OCI-LY1 (cell line): ENCODE measurements around the gene ADAM17.

Source experiments
- H2AFZ ChIP-seq: fragments of 200-600 bp; sonication (generic), shearing (Covaris generic); 2 replicates; pipeline ENCODE4 v1.6.0; 2014; ENCODE audit warnings: antibody characterized with exemption, mild to moderate bottlenecking, low read length
- H3F3A ChIP-seq: fragments of 200-600 bp; sonication (generic), shearing (Covaris generic); 2 replicates; pipeline ENCODE4 v1.6.0; 2014; ENCODE audit warnings: mild to moderate bottlenecking, antibody characterized with exemption, low read length, moderate library complexity; ENCODE audit not compliant: insufficient read depth
- H3K27ac ChIP-seq: fragments of 200-600 bp; sonication (generic); 2 replicates; pipeline ENCODE4 v1.5.1; 2014; ENCODE audit warnings: low read length, mixed run types, mild to moderate bottlenecking, low read depth; ENCODE audit not compliant: poor library complexity, severe bottlenecking
- H3K27me3 ChIP-seq: fragments of 200-600 bp; sonication (generic); 2 replicates; pipeline ENCODE4 v1.6.0; 2014; ENCODE audit warnings: antibody characterized with exemption, mild to moderate bottlenecking, low read length, moderate library complexity; ENCODE audit not compliant: insufficient read depth
- H3K36me3 ChIP-seq: fragments of 200-600 bp; sonication (generic); 2 replicates; pipeline ENCODE4 v1.6.1; 2014; ENCODE audit warnings: mild to moderate bottlenecking, antibody characterized with exemption, low read length, moderate library complexity, mixed read lengths; ENCODE audit not compliant: insufficient read depth
- H3K4me1 ChIP-seq: fragments of 200-600 bp; sonication (generic); 2 replicates; pipeline ENCODE4 v1.5.1; 2014; ENCODE audit warnings: mild to moderate bottlenecking, low read length, moderate library complexity; ENCODE audit not compliant: insufficient read depth, severe bottlenecking
- H3K4me2 ChIP-seq: fragments of 200-600 bp; sonication (generic), shearing (Covaris generic); 2 replicates; pipeline ENCODE4 v1.6.1; 2014; ENCODE audit warnings: low read length
- H3K4me3 ChIP-seq: fragments of 200-600 bp; sonication (generic); 2 replicates; pipeline ENCODE4 v1.5.1; 2014; ENCODE audit warnings: low read length, low read depth, mild to moderate bottlenecking, mixed read lengths; ENCODE audit not compliant: poor library complexity, severe bottlenecking
- H3K79me2 ChIP-seq: fragments of 200-600 bp; shearing (Covaris generic); 2 replicates; pipeline ENCODE4 v1.6.1; 2016; ENCODE audit warnings: mixed run types, low read length, mixed read lengths; ENCODE audit not compliant: insufficient read depth
- H3K9ac ChIP-seq: fragments of 200-600 bp; sonication (generic), shearing (Covaris generic); 2 replicates; pipeline ENCODE4 v1.6.1; 2014; ENCODE audit warnings: mild to moderate bottlenecking, low read length, mixed read lengths
- H3K9me2 ChIP-seq: fragments of 200-600 bp; sonication (generic), shearing (Covaris generic); 2 replicates; pipeline ENCODE4 v1.6.1; 2014; ENCODE audit warnings: low read depth, mild to moderate bottlenecking, low read length, mixed read lengths
- H3K9me3 ChIP-seq: fragments of 200-600 bp; shearing (Covaris generic); 2 replicates; pipeline ENCODE4 v1.6.1; 2014; ENCODE audit warnings: low read length, mixed read lengths
- H4K20me1 ChIP-seq: fragments of 200-600 bp; sonication (generic), shearing (Covaris generic); 2 replicates; pipeline ENCODE4 v1.6.0; 2016; ENCODE audit warnings: mild to moderate bottlenecking, low read length; ENCODE audit not compliant: insufficient read depth
- CTCF ChIP-seq: fragments of 200-600 bp; sonication (generic), shearing (Covaris generic); IDR thresholded peaks from 2 replicates; pipeline ENCODE4 v1.5.1; 2017; ENCODE audit warnings: mild to moderate bottlenecking, antibody characterized with exemption, low read length, moderate library complexity, mixed read lengths
- EZH2 ChIP-seq: fragments of 200-600 bp; sonication (generic), shearing (Covaris generic); IDR thresholded peaks from 2 replicates; pipeline ENCODE4 v1.8.0; 2017; ENCODE audit warnings: borderline replicate concordance, mixed run types, mild to moderate bottlenecking, antibody characterized with exemption, low read length, moderate library complexity, mixed read lengths

ADAM17 gene

GRCh38 chr2:9466147-9466683 lies 89.4 kb downstream of the ADAM17 start:
- Histone ChIP-seq H3K4me3 (no peak overlapping the region), H3K36me3 (peaks cover 70% of the 10 kb centered on the region), H3K9me2 (no peaks in the 10 kb centered on the region), H4K20me1 (no peaks in the 10 kb centered on the region), H3K27me3 (no peaks in the 10 kb centered on the region), H3K4me2 (no peak overlapping the region), H3K27ac (no peak overlapping the region), H2AFZ (no peak overlapping the region), H3F3A (no peaks in the 10 kb centered on the region), H3K9me3 (no peaks in the 10 kb centered on the region), H3K79me2 (no peaks in the 10 kb centered on the region), H3K4me1 (no peaks in the 10 kb centered on the region), H3K9ac (no peak overlapping the region)
- TF ChIP-seq CTCF: no peak
- TF ChIP-seq EZH2: no peak

GRCh38 chr2:9465170-9465569 lies 90.5 kb downstream of the ADAM17 start:
- Histone ChIP-seq H3F3A (no peaks in the 10 kb centered on the region), H3K4me1 (no peaks in the 10 kb centered on the region), H3K4me3 (no peak overlapping the region), H3K9me2 (no peaks in the 10 kb centered on the region), H3K27ac (no peak overlapping the region), H3K27me3 (no peaks in the 10 kb centered on the region), H3K9me3 (no peaks in the 10 kb centered on the region), H3K4me2 (no peak overlapping the region), H3K36me3 (peaks cover 72% of the 10 kb centered on the region), H3K79me2 (no peaks in the 10 kb centered on the region), H4K20me1 (no peaks in the 10 kb centered on the region), H3K9ac (no peak overlapping the region), H2AFZ (no peak overlapping the region)
- TF ChIP-seq EZH2 (no peak), CTCF (no peak)

GRCh38 chr2:9463698-9464034 lies 92.0 kb downstream of the ADAM17 start:
- H3K36me3 ChIP-seq: peaks cover 75% of the 10 kb centered on the region
- no peaks in the 10 kb centered on the region for H3F3A ChIP-seq
- no peaks in the 10 kb centered on the region for H3K79me2 ChIP-seq
- no peak overlapping the region for H3K4me2 ChIP-seq
- no peaks in the 10 kb centered on the region for H3K9me2 ChIP-seq
- no peak overlapping the region for H3K9ac ChIP-seq
- no peaks in the 10 kb centered on the region for H3K27me3 ChIP-seq
- H4K20me1 ChIP-seq: no peaks in the 10 kb centered on the region
- H3K4me3 ChIP-seq: no peak overlapping the region
- no peaks in the 10 kb centered on the region for H3K9me3 ChIP-seq
- no peak for TF ChIP-seq CTCF
- TF ChIP-seq EZH2: no peak
- no peaks in the 10 kb centered on the region for H3K4me1 ChIP-seq
- H3K27ac ChIP-seq: no peak overlapping the region
- no peak overlapping the region for H2AFZ ChIP-seq
